ENCODE results near the gene SLC35A2.

- TF ChIP-seq CTCF (IDR thresholded peaks at IDR 0.05; ENCODE audit: insufficient read depth, low read length): no peak
- peak; percentile 25; the same call in 1 of the 2 replicates for TF ChIP-seq POLR2AphosphoS5 (IDR thresholded peaks at IDR 0.05; ENCODE audit: low read depth)
- TF ChIP-seq REST (IDR thresholded peaks at IDR 0.05; ENCODE audit: insufficient replicate concordance, low read depth): no peak
Observed at GRCh38 chrX:48957827-48958634, 46.6 kb upstream of the SLC35A2 start.
